ENCODE measurements around the gene CLDN5.

The CLDN5 gene

DNA sequence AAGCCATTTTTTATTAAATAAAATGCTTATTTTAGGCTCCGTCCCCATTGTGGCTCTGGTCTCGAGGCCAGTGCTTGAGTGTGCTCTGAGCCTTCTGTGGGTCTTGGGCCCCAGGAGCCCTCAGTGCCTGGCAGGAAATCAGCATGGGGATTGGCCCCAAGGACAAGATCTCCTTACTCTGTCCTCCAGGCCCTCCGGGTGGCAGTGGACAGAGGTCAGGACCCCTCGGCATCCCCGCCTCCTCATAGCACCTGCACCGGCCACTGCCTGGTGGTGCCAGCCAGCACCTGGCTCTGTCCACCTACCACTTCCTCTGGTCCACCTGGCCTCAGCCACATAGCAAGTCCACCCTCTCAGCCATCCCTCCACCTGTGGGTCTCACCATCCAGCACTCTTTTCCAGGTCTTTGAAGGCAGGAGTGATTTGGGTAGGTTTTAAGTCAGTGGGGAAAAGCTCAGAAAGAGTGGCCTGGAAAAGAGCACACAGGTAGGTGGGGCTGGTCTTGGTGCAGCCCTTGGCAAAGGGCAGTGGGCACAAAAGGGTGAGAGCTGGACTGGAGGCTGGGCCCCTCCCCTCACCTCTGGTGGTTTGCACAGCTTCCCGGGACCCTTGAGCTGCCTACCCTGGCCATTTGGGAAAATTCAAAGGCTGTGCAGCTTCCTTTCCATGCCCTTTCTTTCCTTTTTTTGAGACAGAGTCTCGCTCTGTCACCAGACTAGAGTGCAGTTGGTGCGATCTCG lies 3.5 kb downstream of the CLDN5 start:
- no peak for DNase-seq

DNA sequence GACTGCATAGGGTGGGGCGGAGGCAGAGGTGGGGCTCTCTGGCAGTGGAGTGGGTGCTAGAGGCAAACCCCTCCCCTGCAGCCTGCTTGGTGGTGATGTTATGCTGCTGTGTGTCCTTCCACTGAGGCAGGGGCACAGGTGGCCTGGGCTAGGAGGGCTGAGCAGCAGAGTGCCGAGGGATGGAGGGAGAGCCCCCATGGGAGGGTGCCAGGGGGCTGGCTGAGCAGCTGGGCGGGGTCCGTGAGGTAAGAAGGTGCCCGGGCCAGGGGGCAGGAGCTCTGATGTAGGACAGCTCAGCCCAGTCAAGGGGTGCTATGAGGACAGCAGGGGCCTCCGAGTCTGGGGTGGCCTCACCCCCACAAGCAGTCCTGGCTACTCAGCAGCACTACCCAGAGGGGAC lies 4.2 kb downstream of the CLDN5 start:
- no peak for DNase-seq

DNA sequence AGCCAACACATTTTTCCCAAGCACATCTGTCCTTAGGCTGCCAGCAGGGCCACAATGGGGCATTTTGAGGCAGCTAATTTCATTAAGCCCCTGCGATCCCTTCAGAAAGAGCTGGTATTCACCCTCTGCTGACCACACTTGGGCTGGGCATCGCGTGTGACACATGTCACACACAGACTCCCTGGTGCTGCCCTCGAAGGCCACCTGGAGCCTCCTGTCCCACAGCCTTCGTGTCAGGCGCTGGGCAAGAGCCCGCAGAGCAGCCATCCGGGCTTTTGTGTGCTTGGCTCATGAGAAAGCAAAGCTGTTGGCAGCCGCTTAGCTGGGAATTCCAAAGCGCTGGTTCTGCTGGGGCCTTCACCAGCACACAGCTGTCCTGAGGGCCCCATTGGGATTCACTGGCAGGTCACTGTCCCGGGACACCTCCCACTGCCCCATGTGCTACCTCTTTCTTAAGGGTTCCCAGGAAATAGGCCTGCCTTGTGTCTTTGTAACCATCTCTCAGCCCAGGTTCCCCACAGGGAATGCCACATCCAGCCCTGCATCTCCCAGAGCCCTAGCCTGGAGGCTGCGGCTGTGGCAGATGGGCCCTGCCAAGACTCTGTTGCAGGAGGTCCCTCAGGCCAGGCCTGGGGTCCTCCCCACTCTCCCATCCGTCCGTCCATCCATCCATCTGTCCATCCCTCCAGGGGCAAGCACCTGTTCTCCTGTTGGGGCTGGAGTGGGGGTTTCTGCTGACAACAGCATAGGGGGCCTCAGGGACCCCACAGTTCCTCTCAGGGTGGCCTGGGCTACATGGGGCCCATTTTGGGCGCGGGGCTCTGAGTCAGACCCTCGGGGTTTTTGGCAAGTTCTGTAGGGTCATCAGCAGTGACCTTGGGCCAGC lies 4.9 kb downstream of the CLDN5 start:
- DNase-seq = no peak

DNA sequence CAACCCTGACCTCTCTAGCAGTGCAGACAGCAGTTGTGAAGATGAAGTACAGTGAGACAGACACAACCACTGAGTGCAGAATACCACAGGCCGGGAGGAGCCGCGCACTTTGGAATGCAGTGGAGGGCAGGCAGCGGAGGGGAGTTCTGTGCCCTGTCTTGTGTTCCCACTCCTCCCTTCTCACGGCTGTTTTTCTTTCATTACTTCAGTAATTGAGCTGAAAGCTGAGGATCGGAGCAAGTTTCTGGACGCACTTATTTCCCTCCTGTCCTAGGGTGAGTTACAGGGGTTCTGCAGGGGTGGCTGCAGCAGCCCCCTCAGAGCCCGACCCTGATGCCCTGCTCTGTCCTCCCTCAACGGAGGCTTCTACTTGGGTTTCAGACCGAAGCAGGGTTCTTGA lies 5.6 kb downstream of the CLDN5 start:
- no peak for DNase-seq

DNA sequence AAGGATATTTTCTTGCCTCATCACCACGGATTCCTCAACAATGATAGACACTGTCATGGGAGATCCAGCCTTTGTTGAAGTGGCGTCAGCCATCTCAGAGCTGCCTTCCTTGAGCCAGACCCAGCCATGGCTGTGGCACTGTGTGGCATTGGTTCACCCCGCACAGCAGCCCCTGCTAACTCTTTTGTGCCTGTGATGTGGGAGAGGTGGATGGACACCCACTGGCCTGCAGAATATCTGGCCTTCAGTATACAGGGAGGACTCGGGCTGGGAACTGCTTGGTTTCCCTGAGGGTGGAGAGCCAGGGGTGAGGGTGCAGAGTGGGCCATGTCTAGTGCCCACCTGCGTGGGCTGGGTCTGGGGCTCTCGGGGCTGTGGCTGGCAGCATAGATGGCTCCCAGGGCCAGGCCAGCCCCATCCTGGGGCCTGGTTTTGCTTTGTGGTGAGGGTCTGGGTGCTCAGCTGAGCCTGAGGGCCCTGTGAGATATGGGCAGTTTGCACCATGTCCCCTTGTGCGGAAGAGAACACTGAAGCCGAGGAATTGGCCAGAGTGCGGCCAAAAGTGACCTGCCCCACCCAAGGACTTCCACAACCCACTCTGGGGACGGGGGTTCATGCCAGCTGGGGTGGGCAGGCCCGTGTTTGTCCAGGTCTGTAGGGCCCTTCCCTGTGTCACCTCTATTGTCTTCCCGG lies 6.1 kb downstream of the CLDN5 start:
- no peak for DNase-seq

DNA sequence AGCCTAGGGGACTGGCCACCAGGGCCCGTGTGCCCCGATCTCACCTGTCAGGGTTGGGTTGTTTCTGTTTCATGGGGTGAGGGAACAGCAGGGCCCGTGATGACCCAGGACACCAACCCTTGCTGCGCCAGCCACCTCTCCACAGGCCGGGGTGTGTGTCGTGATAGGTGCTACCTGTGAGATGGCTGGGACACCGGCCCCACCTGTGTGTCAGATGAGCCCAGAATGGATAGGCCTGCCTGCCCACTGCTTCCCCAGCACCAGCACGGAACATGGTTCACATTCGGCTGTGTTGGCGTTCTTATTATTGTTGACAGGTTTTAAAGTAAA lies 7.1 kb downstream of the CLDN5 start:
- no peak for DNase-seq

DNA sequence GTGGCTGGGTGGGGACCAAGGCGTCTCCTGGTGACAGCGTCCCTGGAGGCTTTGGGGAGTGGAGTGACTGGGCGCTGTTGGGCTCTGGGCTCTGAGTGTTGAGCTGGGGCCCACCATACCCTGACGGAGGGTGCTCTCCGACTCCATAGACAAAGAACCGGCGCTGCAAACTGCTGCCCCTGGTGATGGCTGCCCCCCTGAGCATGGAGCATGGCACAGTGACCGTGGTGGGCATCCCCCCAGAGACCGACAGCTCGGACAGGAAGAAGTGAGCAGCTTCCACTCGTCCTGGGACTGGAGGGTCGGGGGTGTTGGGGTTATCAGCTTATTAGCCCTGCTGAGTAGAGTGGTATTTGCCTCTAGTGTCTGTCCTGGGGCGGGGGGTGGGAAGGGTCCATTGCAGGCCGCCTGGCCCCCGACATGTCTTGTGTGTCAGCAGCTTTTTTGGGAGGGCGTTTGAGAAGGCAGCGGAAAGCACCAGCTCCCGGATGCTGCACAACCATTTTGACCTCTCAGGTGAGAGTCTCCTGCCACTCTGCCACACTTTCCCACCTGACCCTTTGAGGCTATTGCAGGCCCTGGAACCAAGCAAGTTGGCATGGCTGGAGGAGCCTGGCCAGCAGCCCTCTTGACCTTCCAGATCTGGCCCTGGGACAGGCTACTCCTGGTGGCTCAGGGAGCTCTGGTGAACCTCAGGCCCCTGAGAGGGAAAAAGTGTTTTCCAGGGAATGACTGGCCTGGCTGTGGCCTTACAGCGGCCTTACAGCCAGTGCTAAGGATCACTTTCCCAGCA lies 7.6 kb downstream of the CLDN5 start:
- DNase-seq = no peak

DNA sequence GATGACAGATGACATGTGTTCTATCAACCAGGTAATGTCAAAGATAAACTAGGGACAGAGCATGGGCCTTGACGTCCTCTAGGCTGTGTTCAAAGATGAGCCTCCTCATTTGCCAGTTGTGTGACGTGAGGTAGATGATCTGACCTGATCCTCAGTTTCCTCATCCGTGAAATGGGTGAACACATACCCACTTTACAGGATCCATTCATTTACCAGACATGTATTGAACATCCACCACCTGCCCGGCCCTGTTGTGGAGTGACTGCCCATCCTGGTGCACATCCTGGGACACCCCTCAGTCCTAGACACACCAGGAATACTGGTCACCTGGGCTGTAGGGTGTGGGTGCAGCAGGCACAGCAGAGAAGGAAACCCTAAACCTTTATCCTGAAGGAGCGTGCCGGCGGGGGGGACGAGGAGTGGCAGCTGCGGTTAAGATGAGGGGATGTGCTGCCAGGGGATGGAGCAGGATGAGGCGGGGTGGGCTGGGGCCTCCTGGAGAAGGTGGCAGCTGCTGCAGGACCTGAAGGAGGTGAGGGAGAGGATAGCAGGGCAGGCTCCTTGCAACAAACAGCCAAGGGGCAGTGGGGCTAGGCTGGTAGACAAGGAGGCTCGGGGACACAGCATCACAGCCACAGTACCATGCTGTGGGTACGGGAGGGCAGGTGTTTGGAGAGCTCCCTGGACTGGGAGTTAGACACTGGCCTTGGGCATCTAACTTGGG lies 8.4 kb downstream of the CLDN5 start:
- no peak for DNase-seq

DNA sequence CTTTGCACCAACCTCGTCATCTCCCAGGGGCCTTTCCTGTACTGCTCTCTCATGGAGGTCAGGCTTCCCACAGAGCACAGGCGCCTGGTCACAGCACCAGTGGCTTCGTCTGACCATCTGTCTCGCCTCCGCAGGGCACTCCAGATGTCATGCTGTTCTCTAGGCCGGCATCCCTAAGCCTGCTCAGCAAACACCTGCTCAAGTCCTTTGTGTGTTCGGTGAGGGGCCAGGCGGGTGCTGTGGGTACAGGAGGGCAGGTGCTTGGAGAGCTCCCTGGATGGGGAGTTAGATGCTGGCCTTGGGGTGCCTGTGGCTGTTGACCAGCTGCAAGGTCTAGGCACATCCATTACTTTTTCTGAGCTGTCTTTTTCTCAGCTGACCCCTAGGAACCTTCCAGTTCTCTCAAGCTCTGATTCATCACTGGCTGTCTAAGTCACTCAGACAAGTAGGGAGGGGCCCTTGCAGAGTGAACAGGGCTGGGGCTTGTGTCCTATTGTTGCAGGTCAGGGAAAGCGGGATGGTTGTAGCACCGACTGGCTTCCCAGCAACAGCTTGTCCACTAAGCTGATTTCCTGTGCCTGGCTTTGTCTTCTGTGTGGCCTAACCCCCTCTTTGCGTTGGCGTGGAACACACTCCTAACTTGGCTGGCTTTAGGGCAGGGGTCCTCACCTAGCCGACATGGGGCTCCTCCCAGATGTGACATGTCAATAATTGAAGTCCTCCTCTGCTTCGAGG lies 9.2 kb downstream of the CLDN5 start:
- no peak for DNase-seq

DNA sequence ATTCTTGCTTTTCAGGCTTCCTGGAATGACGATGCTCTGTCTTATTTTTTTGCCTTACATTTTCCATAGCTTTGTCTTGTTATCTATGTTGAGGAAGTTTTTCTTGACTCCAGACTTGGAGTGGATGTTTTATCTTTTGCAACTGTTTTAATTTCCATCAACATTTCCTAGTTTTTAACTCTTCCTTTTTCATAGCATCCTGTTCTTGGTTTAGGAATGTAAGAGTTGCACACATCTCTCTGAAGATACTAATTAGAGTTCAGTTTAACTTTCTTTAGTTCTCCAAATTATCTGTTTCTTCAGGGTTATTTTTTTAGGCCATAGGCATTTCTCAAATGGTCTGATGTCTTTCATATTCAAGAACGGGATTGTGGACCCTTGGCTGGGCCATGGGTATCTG lies 10.4 kb downstream of the CLDN5 start:
- DNase-seq = no peak

DNA sequence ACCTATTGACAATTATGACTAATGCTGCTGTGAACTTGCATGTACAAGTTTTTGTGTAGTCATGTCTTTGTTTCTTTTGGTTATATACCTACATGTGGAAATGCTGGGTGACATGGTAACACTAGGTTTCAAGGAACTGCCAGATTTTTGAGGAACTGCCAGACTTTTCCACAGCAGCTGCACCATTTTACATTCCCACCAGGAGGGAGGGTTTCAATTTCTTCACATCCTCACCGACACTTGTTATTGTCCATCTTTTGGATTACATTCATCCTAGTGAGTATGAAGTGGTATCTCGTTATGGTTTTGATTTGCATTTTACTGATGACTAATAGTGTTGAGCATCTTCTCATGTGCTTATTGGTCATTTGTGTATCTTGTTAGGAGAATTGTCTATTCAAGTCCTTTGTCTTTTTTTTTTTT lies 13.3 kb downstream of the CLDN5 start:
- no peak for DNase-seq

DNA sequence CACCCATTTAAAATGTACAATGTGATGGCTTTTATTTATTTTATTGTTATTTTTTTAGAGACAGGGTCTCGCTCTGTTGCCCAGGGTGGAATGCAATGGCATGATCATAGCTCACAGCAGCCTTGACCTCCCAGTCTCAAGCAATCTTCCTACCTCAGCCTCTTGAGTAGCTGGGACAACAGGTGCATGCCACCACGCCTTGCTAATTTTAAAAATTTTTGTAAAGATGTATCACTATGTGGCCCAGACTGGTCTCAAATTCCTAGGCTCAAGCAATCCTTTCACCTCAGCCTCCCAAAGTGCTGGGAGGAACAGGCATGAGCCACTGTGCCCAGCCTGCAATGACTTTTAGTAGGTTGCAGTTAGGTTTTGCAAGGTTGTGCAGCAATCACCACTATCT lies 14.3 kb downstream of the CLDN5 start:
- DNase-seq = no peak

DNA sequence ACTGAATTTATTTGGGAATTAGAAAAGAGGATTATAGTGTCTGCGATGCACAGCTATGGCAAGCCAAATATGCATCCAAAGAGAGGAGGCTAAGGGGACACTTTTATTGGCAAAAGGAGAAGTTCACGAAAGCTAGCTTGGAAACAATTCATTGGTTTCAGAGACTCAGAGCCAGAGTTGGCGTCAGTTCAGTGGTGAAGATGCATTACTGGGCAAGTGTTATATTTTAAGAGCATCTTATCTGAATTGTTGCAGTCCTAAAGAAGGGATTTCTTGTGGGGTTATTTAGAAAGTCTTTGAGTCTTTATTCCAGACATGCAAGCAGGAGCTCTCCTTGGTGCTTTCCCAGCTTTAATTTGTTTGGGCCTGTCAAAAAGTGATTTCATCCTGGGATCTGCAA lies 15.0 kb downstream of the CLDN5 start:
- DNase-seq = no peak

DNA sequence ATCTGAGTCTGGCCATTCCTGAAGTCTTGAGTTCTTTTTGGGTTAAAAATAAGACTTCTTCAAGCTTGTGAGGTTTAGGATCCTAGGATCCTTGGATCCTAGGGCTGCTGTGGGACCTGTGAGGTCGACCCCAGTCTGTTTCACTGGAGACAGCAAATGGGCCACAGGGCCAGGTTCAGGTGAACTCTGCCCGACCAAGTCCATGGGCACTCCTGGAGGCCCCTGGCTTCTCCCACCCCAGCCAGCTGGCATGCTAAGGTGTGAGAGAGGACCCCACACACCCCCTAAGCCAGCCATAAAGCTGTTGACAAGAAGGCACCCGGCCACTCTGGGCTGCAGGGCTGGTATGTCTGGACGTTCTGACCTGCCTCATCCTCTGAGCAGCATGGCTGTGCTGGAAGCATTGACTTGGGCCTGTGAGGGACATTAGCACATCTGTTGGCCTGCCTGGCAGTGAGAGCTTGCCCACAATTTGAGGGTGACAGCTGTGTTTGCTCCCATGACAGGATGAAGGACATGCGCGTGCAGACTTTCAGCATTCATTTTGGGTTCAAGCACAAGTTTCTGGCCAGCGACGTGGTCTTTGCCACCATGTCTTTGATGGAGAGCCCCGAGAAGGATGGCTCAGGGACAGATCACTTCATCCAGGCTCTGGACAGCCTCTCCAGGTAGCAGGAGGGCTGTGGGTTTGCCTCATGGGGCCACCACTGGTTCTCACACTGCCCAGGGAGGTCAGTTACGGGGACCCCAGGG lies 16.0 kb downstream of the CLDN5 start:
- DNase-seq = no peak

DNA sequence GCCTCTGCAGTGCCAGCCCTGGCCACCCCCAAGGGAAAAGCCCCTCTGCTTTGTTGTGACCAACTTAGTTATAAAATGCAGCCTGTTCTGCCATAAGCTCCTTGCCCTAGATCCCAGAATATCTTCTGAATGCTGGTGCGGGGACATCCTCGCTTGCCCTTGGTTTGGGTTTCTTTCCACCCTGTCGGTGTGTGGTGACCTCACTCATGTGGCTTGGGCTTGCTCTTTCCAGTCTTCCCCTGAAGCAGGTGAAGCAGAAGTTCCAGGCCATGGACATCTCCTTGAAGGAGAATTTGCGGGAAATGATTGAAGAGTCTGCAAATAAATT lies 16.7 kb downstream of the CLDN5 start:
- DNase-seq = no peak

DNA sequence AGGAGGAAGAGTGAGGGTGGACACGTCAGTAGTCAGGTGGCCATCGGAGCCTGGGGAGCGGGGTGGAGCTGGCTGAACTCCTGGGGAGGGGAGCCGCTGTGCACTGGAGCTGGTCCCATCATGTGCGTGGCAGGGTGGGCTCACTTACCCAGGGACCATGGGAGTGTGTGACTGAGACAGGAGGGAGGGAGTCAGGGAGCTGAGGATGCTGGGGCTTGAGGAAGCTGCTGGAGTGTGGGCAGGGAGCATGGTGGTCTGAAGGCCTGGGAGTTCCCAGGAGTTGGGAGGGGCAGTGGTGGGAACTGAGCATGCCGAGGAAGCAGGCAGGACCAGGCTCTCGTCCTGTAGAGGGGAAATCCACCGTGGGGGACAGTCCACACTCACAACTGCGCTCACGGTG lies 18.0 kb downstream of the CLDN5 start:
- DNase-seq = no peak

DNA sequence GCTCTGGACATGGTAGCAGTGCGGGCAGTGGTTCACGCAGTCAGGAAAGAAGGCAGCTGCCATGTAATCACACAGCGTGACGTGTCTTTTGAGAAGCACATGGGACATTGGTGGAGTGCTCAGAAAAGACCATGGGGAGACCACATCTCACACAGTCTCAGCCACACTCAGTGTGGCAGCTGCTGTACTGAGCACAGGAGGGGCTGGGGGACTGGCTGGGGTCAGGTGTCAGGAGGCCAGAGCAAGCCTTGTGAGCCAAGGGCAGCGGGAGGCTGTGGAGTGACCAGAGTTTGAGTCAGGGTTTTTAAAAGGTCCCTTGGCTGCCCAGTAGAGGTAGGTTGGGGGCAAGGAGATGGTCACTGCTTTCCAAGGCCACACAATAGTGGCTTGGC lies 18.5 kb downstream of the CLDN5 start:
- DNase-seq = no peak

DNA sequence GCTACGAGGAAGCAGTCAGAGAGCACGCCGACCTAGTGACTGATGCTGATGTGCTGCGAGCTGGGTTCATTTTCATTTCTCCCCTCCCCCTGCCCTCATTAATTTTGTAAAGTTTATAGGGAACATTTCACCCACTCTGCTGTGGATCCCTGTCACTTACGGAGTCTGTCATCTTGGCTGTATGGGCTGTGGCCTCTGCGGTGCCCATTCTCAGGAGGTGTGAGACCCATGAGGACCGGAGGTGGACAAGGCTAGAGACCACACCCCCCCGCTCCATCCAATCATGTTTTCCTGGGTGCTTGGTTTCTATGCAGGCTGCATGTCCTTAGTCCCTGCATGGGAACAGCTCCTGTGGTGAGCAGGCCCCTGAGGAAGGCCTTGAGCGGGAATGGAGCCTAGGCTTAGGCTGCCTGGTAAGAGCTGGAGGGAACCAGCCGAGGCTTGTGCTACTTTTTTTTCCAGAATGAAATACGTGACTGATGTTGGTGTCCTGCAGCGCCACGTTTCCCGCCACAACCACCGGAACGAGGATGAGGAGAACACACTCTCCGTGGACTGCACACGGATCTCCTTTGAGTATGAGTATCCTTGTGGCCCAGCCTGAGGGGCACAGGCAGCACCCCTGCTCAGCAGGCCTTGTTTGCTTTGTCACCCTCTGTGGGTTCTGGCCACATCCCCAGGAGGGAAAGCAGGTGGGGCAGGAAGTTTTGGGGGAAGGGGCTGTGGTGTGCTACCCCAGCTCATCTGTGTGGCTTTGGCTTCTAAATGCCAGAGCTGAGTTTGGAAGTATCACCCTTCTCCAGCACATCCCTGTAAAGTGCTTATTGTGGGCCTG lies 19.1 kb downstream of the CLDN5 start:
- DNase-seq = no peak

DNA sequence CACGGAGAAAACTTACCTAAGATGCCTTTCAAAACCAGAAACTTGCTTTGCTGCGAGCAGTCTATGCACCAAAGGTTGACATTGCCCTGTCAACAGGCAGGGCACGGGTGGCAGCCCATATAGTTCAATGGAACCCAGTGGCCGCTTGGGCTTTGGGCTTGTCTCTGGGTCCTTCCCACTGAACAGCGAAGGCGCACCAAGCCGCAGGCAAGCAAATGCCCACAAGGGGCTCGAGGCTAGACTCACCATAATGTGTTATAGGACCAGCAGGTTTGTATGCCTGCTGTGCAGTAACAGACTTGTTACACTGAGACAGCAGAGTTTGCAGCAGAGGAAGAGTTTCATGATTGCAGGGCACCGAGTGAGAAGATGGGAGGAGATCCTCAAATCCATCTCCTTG lies 20.3 kb downstream of the CLDN5 start:
- no peak for DNase-seq

DNA sequence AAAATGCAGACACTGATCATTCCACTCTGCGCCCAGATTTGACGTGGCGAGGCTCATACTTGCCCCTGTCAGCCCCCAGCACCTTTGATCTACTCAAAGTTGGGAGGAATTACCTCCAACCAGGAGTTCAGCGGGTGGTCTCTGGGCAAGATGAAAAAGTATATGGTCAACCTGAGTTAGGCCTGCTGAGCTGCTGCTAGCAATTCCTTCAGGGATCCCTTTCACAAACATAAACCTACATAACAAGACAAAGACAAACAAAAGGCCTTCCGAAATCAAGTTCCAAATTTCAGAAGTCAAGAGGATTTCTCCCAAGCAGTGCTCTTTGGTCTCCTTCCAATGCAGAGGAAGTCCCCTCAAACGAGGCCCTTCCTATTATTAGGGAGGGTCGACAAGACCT lies 20.8 kb downstream of the CLDN5 start:
- no peak for DNase-seq
